HepG2 (cell line): ENCODE results near the gene CBFA2T2.

Source experiments
- GMEB2 ChIP-seq: IDR thresholded peaks from 2 replicates; pipeline ENCODE4 v1.6.1; 2016; ENCODE audit warnings: missing biosample characterization, missing genetic modification reagents, low read depth
- JUNB ChIP-seq: sonication (generic); formaldehyde crosslinking; IDR thresholded peaks from 2 replicates; pipeline ENCODE4 v1.8.0; 2022; ENCODE audit warnings: missing genetic modification reagents, mild to moderate bottlenecking, borderline replicate concordance
- KDM1A ChIP-seq: IDR thresholded peaks from 2 replicates; pipeline ENCODE4 v1.6.1; 2016; ENCODE audit warnings: missing compliant biosample characterization
- MAF1 ChIP-seq: sonication (generic); formaldehyde crosslinking; IDR thresholded peaks from 2 replicates; pipeline ENCODE4 v1.5.0; 2020; ENCODE audit warnings: missing genetic modification reagents, borderline replicate concordance
- MAFK ChIP-seq, 2 experiments: IDR thresholded peaks in 1 of 2; conservative IDR thresholded peaks in 1 of 2; 2 replicates each; pipeline ENCODE4 v1.6.1; 2011; ENCODE audit warnings: improper control_type of control experiment in 2 of 2, low read length in 2 of 2
- POLR2AphosphoS5 ChIP-seq: IDR thresholded peaks from 2 replicates; pipeline ENCODE4 v1.6.1; 2012; ENCODE audit warnings: low read depth, low read length
- RNF2 ChIP-seq: fragments of 450-650 bp; conservative IDR thresholded peaks from 2 replicates; pipeline ENCODE4 v1.6.1; 2016; ENCODE audit warnings: low read depth
- TAF1 ChIP-seq: sonication (generic); formaldehyde crosslinking; IDR thresholded peaks from 2 replicates; pipeline ENCODE4 v1.4.0; 2020; ENCODE audit warnings: missing genetic modification reagents
- TP53 ChIP-seq: sonication (generic); formaldehyde crosslinking; conservative IDR thresholded peaks from 2 replicates; pipeline ENCODE4 v1.4.0; 2020; ENCODE audit warnings: missing genetic modification reagents
- ZNF143 ChIP-seq: sonication (generic); formaldehyde crosslinking; IDR thresholded peaks from 2 replicates; pipeline ENCODE4 v1.4.0; 2020; ENCODE audit warnings: missing genetic modification reagents
- ZNF577 ChIP-seq: sonication (generic); formaldehyde crosslinking; IDR thresholded peaks from 2 replicates; pipeline ENCODE4 v1.4.0; 2020; ENCODE audit warnings: mild to moderate bottlenecking, low read depth, missing genetic modification reagents, borderline replicate concordance
- ZNF678 ChIP-seq: sonication (generic); formaldehyde crosslinking; IDR thresholded peaks from 2 replicates; pipeline ENCODE4 v1.4.0; 2020; ENCODE audit warnings: mild to moderate bottlenecking, missing genetic modification reagents
- ZNF687 ChIP-seq: sonication (generic); formaldehyde crosslinking; IDR thresholded peaks from 2 replicates; pipeline ENCODE4 v1.5.1; 2020; ENCODE audit warnings: mild to moderate bottlenecking, missing genetic modification reagents, moderate library complexity
- TF ChIP-seq, protein P1 (sequence below): sonication (generic); formaldehyde crosslinking; IDR thresholded peaks from 2 replicates; pipeline ENCODE4 v1.5.0; 2020; ENCODE audit warnings: mild to moderate bottlenecking, missing genetic modification reagents, moderate library complexity

DNA sequence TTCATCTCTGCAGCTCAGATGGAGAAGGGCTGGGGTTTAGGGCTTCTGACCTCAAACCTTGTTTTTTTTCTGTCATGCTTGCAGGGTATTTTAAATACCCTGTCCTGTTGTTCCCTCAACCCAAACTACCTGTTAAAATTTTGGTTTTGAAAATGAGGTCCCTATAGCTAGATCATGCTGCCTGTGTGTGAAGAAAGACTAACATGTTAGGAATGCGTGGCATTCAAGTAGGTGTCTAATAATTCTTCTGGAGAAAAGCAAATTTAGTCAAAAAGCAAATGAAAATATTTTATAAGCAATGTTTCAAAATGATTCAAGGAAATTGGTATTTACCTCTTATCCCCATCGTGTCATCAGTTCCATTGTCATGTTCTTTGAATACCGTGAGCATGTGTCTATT is 95.1 kb downstream of the CBFA2T2 start:
- TF ChIP-seq POLR2AphosphoS5 (no peak), TP53 (CRISPR knock-in tag) (no peak), ZNF687 (CRISPR knock-in tag) (no peak), ZNF577 (CRISPR knock-in tag) (no peak), ZNF678 (CRISPR knock-in tag) (no peak), ZNF143 (CRISPR knock-in tag) (no peak), TAF1 (CRISPR knock-in tag) (no peak), GMEB2 (CRISPR knock-in tag) (no peak), KDM1A (CRISPR knock-in tag) (no peak), RNF2 (no peak), JUNB (CRISPR knock-in tag) (no peak), MAFK (conservative IDR thresholded peaks at IDR 0.05 in 1 of 2, IDR thresholded peaks at IDR 0.05 in 1 of 2; ENCODE audit: low read length in 2 of 2) (no peak), MAF1 (CRISPR knock-in tag) (no peak)
- TF ChIP-seq, protein P1, sequence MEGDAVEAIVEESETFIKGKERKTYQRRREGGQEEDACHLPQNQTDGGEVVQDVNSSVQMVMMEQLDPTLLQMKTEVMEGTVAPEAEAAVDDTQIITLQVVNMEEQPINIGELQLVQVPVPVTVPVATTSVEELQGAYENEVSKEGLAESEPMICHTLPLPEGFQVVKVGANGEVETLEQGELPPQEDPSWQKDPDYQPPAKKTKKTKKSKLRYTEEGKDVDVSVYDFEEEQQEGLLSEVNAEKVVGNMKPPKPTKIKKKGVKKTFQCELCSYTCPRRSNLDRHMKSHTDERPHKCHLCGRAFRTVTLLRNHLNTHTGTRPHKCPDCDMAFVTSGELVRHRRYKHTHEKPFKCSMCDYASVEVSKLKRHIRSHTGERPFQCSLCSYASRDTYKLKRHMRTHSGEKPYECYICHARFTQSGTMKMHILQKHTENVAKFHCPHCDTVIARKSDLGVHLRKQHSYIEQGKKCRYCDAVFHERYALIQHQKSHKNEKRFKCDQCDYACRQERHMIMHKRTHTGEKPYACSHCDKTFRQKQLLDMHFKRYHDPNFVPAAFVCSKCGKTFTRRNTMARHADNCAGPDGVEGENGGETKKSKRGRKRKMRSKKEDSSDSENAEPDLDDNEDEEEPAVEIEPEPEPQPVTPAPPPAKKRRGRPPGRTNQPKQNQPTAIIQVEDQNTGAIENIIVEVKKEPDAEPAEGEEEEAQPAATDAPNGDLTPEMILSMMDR: no peak
